ENCODE data around the gene RLN3.
"Not testable (repeated sequence)": the region's sequence is repeated elsewhere in the genome, so short reads cannot be mapped to it uniquely, and the experiment has no call there.

RLN3 gene

DNA sequence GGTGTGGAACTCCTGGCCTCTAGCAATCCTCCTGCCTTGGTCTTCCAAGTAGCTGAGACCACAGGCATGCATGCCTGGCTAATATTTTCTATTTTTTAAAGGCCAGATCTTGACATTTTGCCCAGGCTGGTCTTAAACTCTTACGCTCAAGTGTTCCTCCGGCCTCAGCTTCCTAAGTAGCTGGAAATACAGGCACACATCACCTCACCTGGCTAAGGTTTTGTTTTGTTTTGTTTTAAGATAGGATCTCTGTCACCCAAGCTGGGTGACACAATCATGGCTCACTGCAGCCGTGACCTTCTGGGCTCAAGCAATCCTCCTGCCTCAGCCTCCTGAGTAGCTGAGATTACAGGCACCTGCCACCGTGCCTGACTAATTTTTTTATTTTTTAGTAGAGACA lies 5.5 kb upstream of the RLN3 start:
- DNase-seq, result no peak

DNA sequence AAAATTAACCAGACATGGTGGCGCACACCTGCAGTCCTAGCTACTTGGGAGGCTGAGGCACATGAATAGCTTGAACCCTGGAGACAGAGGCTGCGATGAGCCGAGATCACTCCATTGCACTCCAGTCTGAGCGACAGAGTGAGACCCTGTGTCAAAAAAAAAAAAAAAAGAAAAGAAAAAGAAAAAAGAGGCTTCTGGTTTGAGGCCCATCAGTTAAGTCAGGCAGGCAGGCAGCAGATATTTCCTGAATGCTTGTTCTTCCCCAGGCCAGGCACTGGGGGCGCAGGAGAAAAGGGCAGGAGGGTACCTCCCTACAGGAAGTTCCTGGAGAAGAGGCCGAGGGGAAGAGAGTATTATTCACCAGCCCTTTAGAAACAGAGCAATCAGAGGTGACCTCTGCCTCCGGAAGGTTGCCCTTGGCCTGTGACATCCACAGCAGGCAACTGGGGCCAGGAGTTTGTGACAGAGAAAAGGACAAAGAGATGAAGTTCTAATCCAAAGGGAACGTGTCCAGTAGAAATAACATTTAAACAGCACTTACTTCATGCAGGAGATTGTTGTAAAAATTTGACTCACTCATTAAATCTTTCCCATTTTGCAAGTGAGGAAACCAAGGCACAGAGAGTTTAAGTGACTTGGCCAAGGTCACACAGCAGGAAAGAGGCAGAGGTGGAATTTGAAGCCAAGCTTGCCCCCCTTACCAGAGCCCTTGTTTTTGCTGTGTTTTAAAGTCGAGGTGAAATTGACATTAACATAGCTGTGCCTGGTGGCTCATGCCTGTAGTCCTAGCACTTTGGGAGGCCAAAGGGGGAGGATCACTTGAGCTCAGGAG lies 4.3 kb upstream of the RLN3 start:
- no peak for DNase-seq

DNA sequence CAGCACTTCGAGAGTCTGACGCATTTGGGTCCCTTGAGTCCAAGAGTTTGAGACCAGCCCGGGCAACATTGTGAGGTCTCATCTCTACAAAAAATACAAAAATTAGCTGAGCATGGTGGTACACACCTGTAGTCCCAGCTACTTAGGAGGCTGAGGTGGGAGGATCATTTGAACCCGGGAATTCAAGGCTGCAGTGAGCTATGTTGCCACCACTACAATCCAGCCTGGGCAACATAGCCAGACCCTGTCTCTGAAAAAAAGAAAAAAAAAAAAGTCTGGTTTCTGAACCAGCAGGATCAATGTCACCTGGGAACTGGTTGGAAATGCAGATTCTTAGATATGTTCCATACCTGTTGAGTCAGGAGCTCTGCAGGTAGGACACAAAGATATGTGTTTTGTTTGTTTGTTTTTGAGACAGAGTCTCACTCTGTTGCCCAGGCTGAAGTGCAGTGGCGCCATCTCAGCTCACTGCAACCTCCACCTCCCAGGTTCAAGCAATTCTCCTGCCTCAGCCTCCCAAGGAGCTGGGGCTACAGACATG lies 1.2 kb upstream of the RLN3 start:
- not testable (repeated sequence) for DNase-seq

DNA sequence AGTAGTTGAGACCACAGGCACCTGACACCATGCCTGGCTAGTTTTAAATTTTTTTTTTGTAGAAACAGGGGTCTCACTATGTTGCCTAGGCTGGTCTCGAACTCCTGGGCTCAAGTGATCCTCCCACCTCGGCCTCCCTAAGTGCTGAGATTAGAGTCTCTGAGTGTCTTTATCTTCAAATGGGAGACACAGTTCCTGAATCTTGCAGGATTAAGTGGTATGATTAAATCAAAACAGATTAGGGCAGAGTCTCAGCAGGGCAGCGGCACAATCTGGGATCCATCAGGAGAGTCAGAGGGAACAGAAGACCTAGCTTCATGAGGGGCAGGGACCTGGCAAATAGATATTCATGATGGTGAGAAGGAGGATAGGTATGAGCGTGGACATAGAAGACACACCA lies 953 bp downstream of the RLN3 start:
- no peak for DNase-seq

DNA sequence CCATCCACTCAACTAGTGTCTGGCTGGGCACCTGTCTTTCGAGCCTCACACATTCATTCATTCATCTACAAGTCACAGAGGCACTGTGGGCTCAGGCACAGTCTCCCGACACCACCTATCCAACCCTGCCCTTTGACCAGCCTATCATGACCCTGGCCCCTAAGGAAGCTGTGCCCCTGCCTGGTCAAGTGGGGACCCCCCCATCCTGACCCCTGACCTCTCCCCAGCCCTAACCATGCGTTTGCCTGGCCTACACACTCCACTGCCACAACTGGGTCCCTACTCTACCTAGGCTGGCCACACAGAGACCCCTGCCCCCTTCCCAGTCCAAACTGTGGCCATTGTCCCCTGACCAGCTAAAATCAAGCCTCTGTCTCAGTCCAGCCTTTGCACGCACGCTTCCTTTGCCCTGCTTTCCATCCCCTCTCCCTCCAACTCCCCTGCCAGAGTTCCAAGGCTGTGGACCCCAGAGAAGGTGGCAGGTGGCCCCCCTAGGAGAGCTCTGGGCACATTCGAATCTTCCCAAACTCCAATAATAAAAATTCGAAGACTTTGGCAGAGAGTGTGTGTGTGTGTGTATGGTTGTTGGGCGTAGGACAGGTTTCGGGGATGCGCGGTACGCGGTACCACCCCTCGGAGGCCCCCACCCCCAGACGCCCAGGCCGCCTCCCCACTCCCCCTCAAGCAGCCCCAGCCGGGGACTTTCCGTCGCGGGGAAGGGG lies 3.2 kb downstream of the RLN3 start:
- DNase-seq, result no peak

DNA sequence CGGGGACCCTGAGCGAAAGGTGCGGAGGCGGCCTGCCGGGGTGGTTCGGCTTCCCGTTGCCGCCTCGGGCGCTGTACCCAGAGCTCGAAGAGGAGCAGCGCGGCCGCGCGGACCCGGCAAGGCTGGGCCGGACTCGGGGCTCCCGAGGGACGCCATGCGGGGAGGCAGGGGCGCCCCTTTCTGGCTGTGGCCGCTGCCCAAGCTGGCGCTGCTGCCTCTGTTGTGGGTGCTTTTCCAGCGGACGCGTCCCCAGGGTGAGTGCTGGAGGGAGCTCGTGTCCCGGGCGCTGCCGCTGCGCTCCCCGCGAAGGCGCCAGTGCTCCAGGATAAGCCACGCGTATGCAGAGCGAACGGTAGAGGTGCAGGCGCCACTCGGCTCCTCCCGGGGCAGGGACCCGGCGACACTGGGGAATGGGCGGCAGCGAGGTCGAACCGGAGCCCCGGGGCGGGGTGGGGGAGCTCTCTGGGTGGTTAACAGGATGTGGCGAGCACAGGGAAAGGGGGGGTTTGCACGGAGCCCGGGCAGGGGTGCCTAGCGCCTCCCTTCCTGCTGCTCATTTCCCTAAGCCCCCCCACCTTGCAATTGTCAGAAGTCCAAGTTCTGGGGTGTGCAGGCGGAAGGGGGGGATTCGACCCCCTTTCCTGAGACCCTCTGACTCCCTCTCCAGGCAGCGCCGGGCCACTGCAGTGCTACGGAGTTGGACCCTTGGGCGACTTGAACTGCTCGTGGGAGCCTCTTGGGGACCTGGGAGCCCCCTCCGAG lies 4.0 kb downstream of the RLN3 start, which contains the start of gene IL27RA:
TSS of gene IL27RA (plus strand) at position 44 of the 762 bp plus-strand sequence. CDS start at position 155, 111 bp downstream.
- peak; percentile 73 for DNase-seq

DNA sequence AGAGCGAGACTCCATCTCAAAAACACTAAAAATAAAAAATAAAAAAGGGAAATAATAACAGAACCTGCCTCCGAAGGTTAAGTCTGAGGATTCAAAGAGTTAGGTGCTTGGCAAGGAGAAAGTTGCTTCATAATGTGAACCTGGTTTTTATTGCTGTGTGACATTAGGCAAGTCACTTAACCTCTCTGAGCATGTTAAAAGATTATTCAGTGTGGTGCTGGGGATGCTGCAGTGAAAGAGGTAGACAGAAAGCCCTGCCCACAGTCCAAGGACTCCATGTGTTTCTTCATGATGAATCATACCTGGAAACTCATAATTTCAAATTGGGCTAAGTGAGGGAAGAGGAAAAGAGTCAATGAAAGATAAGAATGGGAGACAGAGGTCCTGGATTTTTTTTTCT lies 6.0 kb downstream of the RLN3 start:
- DNase-seq, result no peak

DNA sequence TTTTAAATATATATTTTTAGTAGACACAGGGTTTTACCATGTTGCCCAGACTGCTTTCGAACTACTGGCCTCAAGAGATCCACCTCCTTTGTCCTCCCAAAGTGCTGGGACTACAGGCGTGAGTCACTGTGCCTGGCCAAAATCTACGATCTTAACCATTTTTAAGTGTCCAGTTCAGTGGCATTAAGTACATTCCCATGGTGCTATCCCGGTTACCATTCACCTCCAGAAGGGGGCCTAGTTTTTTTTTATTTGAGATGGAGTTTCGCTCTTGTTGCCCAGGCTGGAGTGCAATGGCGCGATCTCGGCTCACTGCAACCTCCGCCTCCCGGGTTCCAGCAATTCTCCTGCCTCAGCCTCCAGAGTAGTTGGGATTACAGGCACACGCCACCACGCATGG lies 7.2 kb downstream of the RLN3 start:
- DNase-seq, result not testable (repeated sequence)

DNA sequence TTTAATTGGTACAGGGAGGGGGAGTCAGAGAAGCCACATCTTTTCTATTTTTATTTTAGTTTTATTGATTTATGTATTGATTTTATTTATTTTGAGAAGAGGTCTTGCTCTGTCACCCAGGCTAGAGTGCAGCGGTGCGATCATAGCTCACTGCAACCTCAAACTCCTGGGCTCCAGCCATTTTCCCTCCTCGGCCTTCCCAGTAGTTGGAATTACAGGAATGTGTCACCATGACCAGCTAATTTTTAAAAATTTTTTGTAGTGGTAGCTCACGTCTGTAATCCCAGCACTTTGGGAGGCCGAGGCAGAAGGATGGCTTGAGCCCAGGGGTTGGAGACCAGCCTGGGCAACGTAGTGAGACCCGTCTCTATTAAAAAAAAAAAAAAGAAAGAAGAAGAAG lies 7.8 kb downstream of the RLN3 start:
- no peak for DNase-seq

DNA sequence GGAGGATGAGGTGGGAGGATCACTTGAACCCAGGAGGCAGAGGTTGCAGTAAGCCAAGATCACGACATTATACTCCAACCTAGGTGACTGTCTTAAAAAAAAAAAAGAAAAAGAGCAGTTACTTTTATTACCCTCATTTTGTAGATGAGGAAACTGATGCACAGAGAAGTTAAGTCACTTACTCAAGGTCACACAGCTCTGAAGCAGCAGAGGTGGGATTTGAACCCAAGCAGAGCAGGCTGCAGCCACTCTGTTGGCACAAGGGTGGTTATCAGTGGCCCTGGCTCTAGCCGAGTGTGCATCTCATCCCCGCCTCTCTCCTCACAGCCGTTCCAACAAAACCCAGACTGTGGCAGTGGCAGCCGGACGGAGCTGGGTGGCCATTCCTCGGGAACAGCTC lies 11.2 kb downstream of the RLN3 start:
- DNase-seq, result no peak

DNA sequence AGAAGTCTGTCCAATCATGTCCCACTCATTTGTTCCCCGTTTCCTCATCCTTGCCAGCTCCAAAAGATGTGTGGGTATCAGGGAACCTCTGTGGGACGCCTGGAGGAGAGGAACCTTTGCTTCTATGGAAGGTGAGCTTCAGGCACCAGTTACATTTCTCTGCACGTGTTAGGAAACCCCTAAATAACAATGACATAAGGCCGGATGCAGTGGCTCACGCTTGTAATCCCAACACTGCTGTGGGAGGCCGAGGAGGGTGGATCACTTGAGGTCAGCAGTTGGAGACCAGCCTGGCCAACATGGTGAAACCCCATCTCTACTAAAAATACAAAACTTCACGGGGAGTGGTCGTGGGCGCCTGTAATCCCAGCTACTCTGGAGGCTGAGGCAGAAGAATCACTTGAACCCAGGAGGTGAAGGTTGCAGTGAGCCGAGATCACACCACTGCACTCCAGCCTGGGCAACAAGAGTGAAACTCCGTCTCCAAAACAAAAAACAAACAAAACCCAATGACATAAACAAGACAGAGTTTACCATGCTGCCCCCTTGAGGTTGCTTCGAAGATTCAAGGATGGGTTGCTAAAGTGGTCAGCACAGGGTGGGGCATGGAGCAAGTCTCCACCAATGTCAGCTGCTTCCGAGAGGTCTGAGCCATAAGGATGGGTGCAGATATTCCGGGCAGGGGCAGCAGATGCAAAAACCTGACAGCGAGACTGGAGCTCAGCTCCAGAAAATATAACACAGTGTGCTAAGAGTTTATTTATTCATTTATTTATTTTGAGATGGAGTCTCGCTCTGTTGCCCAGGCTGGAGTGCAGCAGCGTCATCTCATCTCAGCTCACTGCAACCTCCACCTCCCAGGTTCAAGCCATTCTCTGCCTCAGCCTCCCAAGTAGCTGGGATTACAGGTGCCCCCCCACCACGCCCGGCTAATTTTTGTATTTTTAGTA lies 15.0 kb downstream of the RLN3 start:
- DNase-seq, result not testable (repeated sequence)

DNA sequence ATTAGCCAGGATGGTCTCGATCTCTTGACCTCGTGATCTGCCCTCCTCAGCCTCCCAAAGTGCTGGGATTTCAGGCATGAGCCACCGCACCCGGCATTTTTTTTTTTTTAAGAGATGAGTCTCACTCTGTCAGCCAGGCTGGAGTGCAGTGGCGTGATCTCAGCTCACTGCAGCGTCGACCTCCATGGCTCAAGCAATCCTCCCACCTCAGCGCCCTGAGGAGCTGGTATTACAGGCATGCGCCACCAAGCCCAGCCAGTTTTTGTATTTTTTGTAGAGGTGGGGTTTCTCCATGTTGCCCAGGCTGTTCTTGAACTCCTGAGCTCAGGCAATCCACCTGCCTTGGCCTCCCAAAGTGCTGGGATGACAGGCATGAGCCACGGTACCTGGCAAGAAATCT lies 19.9 kb downstream of the RLN3 start:
- not testable (repeated sequence) for DNase-seq

DNA sequence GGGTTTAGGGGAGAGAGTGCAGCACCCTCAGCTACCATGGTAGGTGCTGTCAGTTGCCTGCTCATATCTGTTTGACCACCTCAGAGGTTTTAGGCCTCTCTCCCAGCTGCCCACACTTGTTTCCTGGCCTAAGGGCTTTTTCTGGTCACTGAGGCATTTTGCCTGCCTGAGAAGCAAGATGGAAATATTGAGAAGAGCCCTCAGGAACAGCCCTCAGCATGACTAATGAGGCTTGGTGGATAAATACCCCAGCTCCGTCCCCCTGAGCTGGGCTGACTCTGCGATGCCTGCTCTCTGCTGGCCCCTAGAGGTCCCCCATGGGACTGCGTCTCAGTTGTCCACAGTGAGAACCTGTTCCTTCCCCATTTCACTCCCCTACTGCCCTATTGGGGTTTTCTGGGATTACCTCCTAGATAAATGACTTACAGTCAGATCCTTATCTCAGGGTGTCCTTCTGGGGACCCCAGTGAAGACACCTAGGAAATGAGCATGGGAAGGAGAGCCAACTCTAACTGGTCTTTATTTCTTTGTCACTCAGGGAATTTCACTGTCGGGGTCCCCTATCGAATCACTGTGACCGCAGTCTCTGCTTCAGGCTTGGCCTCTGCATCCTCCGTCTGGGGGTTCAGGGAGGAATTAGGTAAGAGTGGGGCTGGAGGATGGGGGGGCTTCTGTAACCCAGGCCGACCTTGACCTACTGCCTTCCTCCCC lies 20.6 kb downstream of the RLN3 start:
- peak; percentile 69 for DNase-seq

DNA sequence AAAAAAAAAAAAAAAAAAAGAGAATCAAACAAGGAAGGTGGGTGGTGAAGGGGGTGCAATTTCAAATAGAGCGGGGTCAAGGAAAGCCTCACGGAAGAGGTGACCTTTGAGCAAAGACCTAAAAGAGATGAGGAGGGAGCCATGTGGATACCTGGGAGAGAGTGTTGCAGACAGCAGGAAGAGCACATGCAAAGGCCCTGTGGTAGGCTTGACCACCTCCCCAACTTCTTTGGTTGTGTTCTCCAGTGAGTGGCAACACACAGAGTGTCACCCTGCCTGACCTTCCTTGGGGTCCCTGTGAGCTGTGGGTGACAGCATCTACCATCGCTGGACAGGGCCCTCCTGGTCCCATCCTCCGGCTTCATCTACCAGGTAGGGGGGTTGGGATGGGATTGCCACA lies 22.6 kb downstream of the RLN3 start:
- no peak for DNase-seq

DNA sequence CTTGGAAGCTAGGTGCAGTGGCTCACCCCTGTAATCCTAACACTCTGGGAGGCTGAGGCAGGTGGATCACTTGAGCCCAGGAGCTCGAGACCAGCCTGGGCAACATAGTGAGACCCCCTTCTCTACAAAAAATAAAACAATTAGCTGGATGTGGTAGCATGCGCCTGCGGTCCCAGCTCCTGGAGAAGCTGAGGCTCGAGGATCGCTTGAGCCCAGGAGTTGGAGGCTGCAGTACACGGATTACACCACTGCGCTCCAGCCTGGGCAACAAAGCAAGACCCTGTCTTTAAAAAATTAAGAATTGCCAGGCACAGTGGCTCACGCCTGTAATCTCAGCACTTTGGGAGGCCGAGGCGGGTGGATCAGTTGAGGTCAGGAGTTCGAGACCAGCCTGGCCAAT lies 23.0 kb downstream of the RLN3 start:
- not testable (repeated sequence) for DNase-seq

DNA sequence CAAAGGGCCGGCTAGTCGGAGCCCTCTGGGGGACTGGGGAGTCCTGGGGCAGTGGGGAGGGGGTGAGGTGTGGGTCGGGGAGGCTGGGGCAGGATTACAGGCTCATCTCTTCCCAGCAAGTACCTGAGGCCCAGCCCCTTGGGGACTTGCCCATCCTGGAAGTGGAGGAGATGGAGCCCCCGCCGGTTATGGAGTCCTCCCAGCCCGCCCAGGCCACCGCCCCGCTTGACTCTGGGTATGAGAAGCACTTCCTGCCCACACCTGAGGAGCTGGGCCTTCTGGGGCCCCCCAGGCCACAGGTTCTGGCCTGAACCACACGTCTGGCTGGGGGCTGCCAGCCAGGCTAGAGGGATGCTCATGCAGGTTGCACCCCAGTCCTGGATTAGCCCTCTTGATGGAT lies 24.0 kb downstream of the RLN3 start:
- no peak for DNase-seq

DNA sequence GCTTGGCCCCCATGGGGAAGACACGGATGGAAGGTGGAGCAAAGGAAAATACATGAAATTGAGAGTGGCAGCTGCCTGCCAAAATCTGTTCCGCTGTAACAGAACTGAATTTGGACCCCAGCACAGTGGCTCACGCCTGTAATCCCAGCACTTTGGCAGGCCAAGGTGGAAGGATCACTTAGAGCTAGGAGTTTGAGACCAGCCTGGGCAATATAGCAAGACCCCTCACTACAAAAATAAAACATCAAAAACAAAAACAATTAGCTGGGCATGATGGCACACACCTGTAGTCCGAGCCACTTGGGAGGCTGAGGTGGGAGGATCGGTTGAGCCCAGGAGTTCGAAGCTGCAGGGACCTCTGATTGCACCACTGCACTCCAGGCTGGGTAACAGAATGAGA lies 24.5 kb downstream of the RLN3 start:
- DNase-seq, result no peak

DNA sequence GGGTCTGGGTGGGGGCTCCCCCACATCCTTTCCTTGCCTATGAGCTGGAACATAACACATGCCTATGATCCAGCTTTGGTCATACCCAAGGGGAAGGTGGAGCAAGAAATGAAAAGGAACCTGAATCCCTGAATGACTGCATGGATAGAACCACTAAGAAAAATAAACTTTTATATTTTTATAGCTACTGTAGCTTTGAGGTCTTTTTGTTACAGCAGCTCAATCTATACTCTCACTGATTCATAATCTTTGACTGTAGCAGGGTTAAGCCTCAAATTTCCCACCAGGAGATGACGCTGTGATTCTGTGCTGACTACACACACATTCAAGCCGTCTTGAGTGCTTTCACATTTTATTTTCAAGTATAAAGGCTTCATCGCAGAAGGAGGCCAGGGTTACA lies 25.1 kb downstream of the RLN3 start:
- no peak for DNase-seq

DNA sequence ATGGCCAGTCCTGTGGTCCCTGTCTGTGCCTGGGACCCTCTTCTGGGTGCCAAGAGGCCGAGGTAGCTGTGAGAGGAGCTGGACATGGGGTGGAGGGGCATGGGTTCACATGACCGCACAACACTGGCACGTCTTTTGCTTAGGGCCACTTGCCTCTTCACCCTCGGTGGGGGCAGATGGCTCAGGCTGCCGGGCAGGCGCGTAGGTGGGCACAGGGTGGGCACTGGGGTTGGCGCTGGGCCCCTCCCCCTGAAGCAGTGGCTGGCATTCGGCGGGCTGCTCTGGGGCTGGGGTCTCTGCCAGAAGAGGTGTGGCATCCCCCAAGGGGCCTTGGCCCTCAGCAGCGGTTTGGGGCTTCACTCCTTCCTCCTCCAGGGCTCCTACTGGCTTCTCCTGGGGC lies 25.6 kb downstream of the RLN3 start:
- DNase-seq, result no peak

DNA sequence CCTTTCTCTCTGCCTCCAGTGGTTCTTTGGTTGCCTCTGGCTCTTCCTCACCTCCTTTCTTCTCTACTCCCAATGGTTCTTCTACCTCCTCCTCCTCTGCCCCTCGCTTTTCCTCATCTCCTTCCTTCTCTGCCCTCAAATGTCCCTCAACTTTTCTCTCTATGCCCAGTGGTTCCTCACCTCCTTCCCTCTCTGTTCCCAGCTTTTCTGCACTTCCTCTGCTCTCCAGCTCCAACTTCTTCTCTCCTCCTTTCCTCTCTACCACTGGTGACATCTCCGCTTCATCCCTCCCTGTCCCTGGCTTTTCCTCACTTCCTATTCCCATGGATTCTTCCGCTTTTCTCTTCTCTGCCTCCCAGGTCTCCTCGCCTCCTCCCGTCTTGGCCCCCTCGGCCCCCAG lies 26.2 kb downstream of the RLN3 start:
- DNase-seq, result no peak

DNA sequence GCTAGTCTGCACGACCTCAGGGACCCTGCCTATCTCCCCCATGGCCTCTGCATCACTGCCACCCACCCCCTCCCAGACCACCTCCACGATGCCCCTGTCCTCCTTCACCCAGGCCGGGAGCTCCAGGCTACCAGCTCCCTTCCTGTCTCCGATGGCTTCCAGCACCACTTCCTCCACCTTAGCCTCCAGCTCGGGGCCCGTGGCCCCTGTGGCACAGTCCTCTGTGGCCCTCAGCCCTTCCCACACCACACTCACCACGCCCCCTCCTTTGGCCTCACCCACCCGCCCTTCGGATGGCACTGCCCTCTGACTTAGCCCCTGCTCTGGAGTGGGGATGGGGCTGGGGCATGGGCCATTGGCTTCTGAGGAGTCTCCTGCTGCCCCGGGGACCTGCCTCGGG lies 26.8 kb downstream of the RLN3 start:
- no peak for DNase-seq

All from effector CD4-positive, alpha-beta T cell (primary cell).